Measurements from ENCODE around the gene LDHD. TPM values are rescaled to one million over a fixed set of nuclear protein-coding genes. Genes with fewer than 3 reads are reported as not detected.
A peak's percentile ranks its signal among the peaks of the same experiment; 100 is the strongest.

Gene LDHD
- total and polyA plus RNA-seq, 9 donors, result 2.1 to 25.4 (median 20.7) TPM

DNA sequence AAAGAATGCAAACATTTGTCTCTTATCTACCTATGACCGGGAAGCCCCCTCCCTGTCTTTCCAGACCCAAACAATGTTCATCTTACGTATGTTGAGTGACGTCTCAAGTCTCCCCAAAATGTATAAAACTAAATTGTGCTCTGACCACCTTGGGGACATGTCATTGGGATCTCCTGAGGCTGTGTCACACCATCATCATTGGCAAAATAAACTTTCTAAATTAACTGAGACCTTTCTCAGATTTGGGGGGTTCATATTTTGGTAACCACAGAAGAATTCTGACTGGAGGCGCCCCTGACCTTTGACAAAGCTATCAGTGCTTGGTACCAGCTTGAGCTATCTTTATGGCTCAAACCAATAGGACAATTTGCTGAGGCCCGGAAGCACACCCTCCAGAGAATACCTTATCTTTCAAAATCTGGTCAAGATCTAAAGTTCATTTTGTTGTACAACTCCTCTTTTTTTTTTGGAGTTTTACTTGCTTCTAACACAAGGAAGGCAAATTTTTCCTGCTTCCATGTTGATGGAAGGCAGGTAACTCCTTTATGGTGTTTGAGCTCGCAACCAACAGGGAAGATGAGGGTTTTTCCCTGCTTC is 2.5 kb upstream of the LDHD start:
- TF ChIP-seq EP300 (IDR thresholded peaks at IDR 0.05), result no peak
- no peak for DNase-seq
- intact Hi-C loops (cut with DNase I), result loop anchor here in 1 of 4 donors (10.0 kb wide), 1 partner anchor 414 kb away; the partner anchor contains the start of gene MLKL

GRCh38 chr16:75116911-75117245 is 298 bp upstream of the LDHD start:
- H3K27me3 ChIP-seq, result no peaks in the 10 kb centered on the region

More for the DNA sequence above, 2.5 kb upstream of the LDHD start:
- Histone ChIP-seq H3K27ac (no peak overlapping the region), H3K4me3 (no peak overlapping the region), H3K27me3 (no peaks in the 10 kb centered on the region), H3K36me3 (no peaks in the 10 kb centered on the region), H3K9me3 (no peaks in the 10 kb centered on the region), H3K4me1 (ENCODE audit: insufficient read depth) (peaks cover 8% of the 10 kb centered on the region)
- WGBS, 3 donors, result 78 to 82% (median 81%) methylated on average over 6 of the region's 6 CpGs

GRCh38 chr16:75114946-75115825 is 1.4 kb downstream of the LDHD start:
- H3K27ac ChIP-seq, result peak overlapping the region; percentile 3 to 37
- 62 to 76% (median 62%) methylated on average over 45 of the region's 45 CpGs for WGBS, 3 donors
- no peaks in the 10 kb centered on the region for H3K9me3 ChIP-seq
- peak overlapping the region; percentile 50 for H3K4me3 ChIP-seq
- no peak for TF ChIP-seq POLR2A (IDR thresholded peaks at IDR 0.05)
- no peak for TF ChIP-seq CTCF (IDR thresholded peaks at IDR 0.05)
- no peak for TF ChIP-seq EP300 (IDR thresholded peaks at IDR 0.05)
- peaks cover 21% of the 10 kb centered on the region for H3K4me1 ChIP-seq (ENCODE audit: insufficient read depth)
- DNase-seq, result peak in 1 of 5 donors; percentile 36
- H3K27me3 ChIP-seq, result no peaks in the 10 kb centered on the region
- intact Hi-C loops (cut with DNase I), result loop anchor here in 2 of 4 donors (5.0 to 10.0 kb wide), 2 partner anchors 118 to 410 kb away; partner anchors contain the start of genes MLKL (in 1 of the 2) and ZNRF1 (in 1 of the 2)
- H3K36me3 ChIP-seq, result no peaks in the 10 kb centered on the region

More at GRCh38 chr16:75116911-75117245, 298 bp upstream of the LDHD start:
- no peaks in the 10 kb centered on the region for H3K36me3 ChIP-seq
- no peaks in the 10 kb centered on the region for H3K9me3 ChIP-seq
- intact Hi-C loops (cut with DNase I), result loop anchor here in 1 of 4 donors (10.0 kb wide), 1 partner anchor 412 kb away; the partner anchor contains the start of gene MLKL
- 8 to 14% (median 10%) methylated on average over 3 of the region's 3 CpGs for WGBS, 3 donors
- peak overlapping the region; percentile 50 for H3K4me3 ChIP-seq
- peak overlapping the region in 1 of 2 donors; percentile 60 for H3K27ac ChIP-seq
- TF ChIP-seq EP300 (IDR thresholded peaks at IDR 0.05), result no peak
- no peak for TF ChIP-seq CTCF (IDR thresholded peaks at IDR 0.05)
- no peak for TF ChIP-seq POLR2A (IDR thresholded peaks at IDR 0.05)
- H3K4me1 ChIP-seq (ENCODE audit: insufficient read depth), result peaks cover 12% of the 10 kb centered on the region
- no peak for DNase-seq

GRCh38 chr16:75114179-75114945 is 2.2 kb downstream of the LDHD start:
- Histone ChIP-seq H3K36me3 (no peaks in the 10 kb centered on the region), H3K27ac (no peak overlapping the region), H3K4me3 (no peak overlapping the region), H3K4me1 (ENCODE audit: insufficient read depth) (peaks cover 28% of the 10 kb centered on the region), H3K9me3 (no peaks in the 10 kb centered on the region), H3K27me3 (no peaks in the 10 kb centered on the region)
- WGBS, 3 donors, result 82 to 93% (median 85%) methylated on average over 30 to 44 of the region's 44 CpGs
- intact Hi-C loops (cut with DNase I), result loop anchor here in 2 of 4 donors (5.0 to 10.0 kb wide), 2 partner anchors 117 to 410 kb away; partner anchors contain the start of genes MLKL (in 1 of the 2) and ZNRF1 (in 1 of the 2)
- no peak for TF ChIP-seq CTCF (IDR thresholded peaks at IDR 0.05)
- TF ChIP-seq EP300 (IDR thresholded peaks at IDR 0.05), result no peak
- TF ChIP-seq POLR2A (IDR thresholded peaks at IDR 0.05), result no peak
- DNase-seq, result peak in 2 of 5 donors; percentile 34 to 42
